ENCODE data around the gene FAM200B. TPM values are rescaled to one million over a fixed set of nuclear protein-coding genes. Genes with fewer than 3 reads are reported as not detected.

Gene FAM200B
- total RNA-seq, 2 donors from 2014 or later = 15.6 to 20.8 TPM

DNA sequence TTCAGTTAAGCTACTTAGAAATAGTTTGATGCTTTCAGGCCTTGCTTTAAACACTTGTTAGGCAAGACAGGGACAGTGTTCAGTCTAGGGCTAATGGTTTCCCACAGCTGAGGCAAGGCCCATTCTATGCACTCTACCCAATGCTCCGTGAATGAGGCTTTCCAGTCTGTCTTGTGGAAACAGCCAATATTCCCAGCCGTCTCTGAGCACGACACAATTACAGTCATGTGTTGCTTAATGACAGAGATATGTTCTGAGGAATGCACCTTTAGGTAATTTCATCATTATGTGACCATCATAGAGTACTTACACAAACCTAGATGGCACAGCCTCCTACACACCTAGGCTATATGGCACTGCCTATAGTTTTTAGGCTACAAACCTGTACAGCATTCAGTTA is 9.5 kb upstream of the FAM200B start:
- TF ChIP-seq, protein P1, sequence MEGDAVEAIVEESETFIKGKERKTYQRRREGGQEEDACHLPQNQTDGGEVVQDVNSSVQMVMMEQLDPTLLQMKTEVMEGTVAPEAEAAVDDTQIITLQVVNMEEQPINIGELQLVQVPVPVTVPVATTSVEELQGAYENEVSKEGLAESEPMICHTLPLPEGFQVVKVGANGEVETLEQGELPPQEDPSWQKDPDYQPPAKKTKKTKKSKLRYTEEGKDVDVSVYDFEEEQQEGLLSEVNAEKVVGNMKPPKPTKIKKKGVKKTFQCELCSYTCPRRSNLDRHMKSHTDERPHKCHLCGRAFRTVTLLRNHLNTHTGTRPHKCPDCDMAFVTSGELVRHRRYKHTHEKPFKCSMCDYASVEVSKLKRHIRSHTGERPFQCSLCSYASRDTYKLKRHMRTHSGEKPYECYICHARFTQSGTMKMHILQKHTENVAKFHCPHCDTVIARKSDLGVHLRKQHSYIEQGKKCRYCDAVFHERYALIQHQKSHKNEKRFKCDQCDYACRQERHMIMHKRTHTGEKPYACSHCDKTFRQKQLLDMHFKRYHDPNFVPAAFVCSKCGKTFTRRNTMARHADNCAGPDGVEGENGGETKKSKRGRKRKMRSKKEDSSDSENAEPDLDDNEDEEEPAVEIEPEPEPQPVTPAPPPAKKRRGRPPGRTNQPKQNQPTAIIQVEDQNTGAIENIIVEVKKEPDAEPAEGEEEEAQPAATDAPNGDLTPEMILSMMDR (IDR thresholded peaks at IDR 0.05) = no peak
- TF ChIP-seq POLR2A (IDR thresholded peaks at IDR 0.05) = no peak
- Histone ChIP-seq H3K36me3 (replicated peaks in 1 of 2; ENCODE audit: insufficient read depth in 1 of 2, low read depth in 2 of 2) (no peaks in the 10 kb centered on the region), H3K27me3 (no peaks in the 10 kb centered on the region), H3K27ac (no peak overlapping the region), H3K9me3 (no peaks in the 10 kb centered on the region), H3K4me3 (no peak overlapping the region), H3K4me1 (peaks cover 2% of the 10 kb centered on the region)
- WGBS, 2 donors = 85 to 100% methylated on average over 3 of the region's 3 CpGs
- DNase-seq = no peak
- ATAC-seq = no peak
- intact Hi-C loops (cut with DNase I) = no loop called here

DNA sequence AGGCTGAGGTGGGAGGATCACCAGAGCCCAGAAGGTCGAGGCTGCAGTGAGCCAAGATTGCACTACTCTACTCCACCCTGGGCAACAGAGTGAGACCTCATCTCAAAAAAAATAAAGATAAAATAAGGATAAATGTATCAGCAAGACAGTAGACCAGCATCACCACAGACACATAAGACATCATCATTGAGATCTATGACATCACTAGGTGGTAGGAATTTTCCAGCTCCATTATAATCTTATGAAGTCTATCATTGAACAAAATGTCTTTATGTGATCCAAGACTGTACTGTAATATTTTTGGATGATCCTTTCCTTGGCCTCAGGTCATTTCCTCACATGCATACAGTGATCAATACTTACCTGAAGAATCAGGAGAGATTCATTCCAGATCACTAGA is 8.3 kb upstream of the FAM200B start:
- WGBS, 2 donors = 96 to 100% methylated on average over 1 of the region's 1 CpG
- intact Hi-C loops (cut with DNase I) = no loop called here

DNA sequence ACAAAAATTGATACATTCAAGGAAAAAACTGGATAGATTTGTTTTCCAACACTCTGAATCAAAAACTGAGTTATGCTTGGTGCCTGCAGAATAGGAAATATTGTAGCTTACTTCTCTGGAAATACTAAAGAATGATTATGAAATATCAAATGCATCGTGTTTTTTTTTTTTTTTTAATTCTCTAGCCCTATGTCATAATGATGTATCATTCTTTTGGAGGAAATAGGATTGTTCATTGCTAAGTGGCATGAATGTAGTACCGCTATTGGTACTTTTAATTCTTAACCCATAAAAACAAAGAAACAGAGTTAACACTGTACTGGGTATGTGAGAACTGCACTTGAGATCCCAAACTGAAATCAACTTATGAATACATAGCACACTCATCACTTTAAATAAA is 7.6 kb upstream of the FAM200B start:
- Histone ChIP-seq H3K36me3 (replicated peaks in 1 of 2; ENCODE audit: insufficient read depth in 1 of 2, low read depth in 2 of 2) (no peaks in the 10 kb centered on the region), H3K9me3 (no peaks in the 10 kb centered on the region), H3K4me1 (peaks cover 9% of the 10 kb centered on the region), H3K4me3 (no peak overlapping the region), H3K27ac (no peak overlapping the region), H3K27me3 (no peaks in the 10 kb centered on the region)
- intact Hi-C loops (cut with DNase I) = no loop called here
- DNase-seq (no peak), ATAC-seq (no peak)
- WGBS, 2 donors = 69 to 91% methylated on average over 2 of the region's 2 CpGs
- TF ChIP-seq POLR2A (IDR thresholded peaks at IDR 0.05) = no peak
- TF ChIP-seq, protein P1 (IDR thresholded peaks at IDR 0.05) = no peak

More for the DNA sequence above, 8.3 kb upstream of the FAM200B start:
- no peaks in the 10 kb centered on the region for H3K9me3 ChIP-seq
- H3K36me3 ChIP-seq (replicated peaks in 1 of 2; ENCODE audit: insufficient read depth in 1 of 2, low read depth in 2 of 2) = no peaks in the 10 kb centered on the region
- DNase-seq = no peak
- no peaks in the 10 kb centered on the region for H3K27me3 ChIP-seq
- no peak overlapping the region for H3K27ac ChIP-seq
- no peak overlapping the region for H3K4me3 ChIP-seq
- ATAC-seq = no peak
- H3K4me1 ChIP-seq = peaks cover 9% of the 10 kb centered on the region
- TF ChIP-seq POLR2A (IDR thresholded peaks at IDR 0.05) = no peak
- TF ChIP-seq, protein P1 (IDR thresholded peaks at IDR 0.05) = no peak

DNA sequence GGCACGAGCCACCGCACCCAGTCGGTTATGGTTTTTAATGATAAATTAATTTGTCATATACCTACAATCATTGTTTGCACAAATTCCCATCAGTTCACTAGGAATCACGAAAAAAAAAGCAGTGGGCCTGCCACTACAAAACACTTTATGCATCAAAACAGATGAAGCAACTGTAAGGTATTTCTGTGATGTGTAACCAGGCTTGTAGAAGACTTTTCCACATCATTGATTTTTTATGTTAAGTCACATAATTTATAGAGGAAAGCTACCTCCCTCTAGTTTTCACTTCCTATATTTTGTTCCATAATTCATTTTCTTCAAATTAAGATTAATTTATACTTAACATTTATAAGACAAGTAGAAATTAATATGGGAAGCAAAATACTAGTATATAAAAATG is 6.7 kb upstream of the FAM200B start:
- H3K4me3 ChIP-seq = no peak overlapping the region
- 82 to 87% methylated on average over 4 of the region's 4 CpGs for WGBS, 2 donors
- DNase-seq (no peak), ATAC-seq (no peak)
- no peaks in the 10 kb centered on the region for H3K36me3 ChIP-seq (replicated peaks in 1 of 2; ENCODE audit: insufficient read depth in 1 of 2, low read depth in 2 of 2)
- no peak overlapping the region for H3K27ac ChIP-seq
- no peak for TF ChIP-seq POLR2A (IDR thresholded peaks at IDR 0.05)
- TF ChIP-seq, protein P1 (IDR thresholded peaks at IDR 0.05) = no peak
- intact Hi-C loops (cut with DNase I) = no loop called here
- no peaks in the 10 kb centered on the region for H3K9me3 ChIP-seq
- no peaks in the 10 kb centered on the region for H3K27me3 ChIP-seq
- H3K4me1 ChIP-seq = peaks cover 9% of the 10 kb centered on the region

DNA sequence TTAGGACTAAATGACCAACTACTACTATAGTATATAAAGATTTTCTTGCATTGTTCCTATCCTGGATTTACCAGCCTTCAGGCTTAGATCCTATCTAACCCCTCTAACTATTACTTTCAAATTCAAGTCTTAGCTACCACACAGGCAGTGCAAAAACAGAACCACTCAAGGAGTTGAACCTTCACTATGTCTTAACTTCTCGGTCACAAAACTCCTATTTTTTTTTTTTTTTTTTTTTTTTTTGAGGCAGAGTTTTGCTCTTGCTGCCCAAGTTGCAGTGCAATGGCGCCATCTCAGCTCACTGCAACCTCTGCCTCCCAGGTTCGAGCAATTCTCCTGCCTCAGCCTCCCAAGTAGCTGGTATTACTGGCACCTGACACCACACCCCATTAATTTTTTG is 6.3 kb upstream of the FAM200B start:
- intact Hi-C loops (cut with DNase I) = no loop called here
- TF ChIP-seq, protein P1 (IDR thresholded peaks at IDR 0.05) = no peak
- H3K36me3 ChIP-seq (replicated peaks in 1 of 2; ENCODE audit: insufficient read depth in 1 of 2, low read depth in 2 of 2) = no peaks in the 10 kb centered on the region
- H3K27me3 ChIP-seq = no peaks in the 10 kb centered on the region
- H3K27ac ChIP-seq = no peak overlapping the region
- 77 to 91% methylated on average over 3 of the region's 3 CpGs for WGBS, 2 donors
- peaks cover 9% of the 10 kb centered on the region for H3K4me1 ChIP-seq
- ATAC-seq (no peak), DNase-seq (no peak)
- no peak overlapping the region for H3K4me3 ChIP-seq
- no peaks in the 10 kb centered on the region for H3K9me3 ChIP-seq
